ENCODE measurements around the gene TP53INP2. TPM values are rescaled to one million over a fixed set of nuclear protein-coding genes. Genes with fewer than 3 reads are reported as not detected.

TP53INP2 gene
- total and polyA plus RNA-seq, 2 of the 13 experiments (the other 11 are each of a cell fraction or from before 2014, with no cell fraction given): 5.2 to 18.8 TPM

GRCh38 chr20:34711813-34712430 is 7.8 kb downstream of the TP53INP2 start (continued):
- peak; percentile 17; the same call in 1 of the 2 replicates for TF ChIP-seq ZNF891 (CRISPR knock-in tag; IDR thresholded peaks at IDR 0.05)

- H3K4me1 ChIP-seq (ENCODE audit: insufficient read depth, low read length): peaks cover 79% of the 10 kb centered on the region
- H3K4me2 ChIP-seq (ENCODE audit: low read depth, low read length): peak overlapping the region; percentile 48
- H3K27ac ChIP-seq (ENCODE audit: extremely low read length, insufficient read depth, low read length): peak overlapping the region; percentile 65
- FAIRE-seq: no peak
- H3K27me3 ChIP-seq (ENCODE audit: control insufficient read depth in 1 of 2, insufficient read depth in 2 of 2, low read length in 2 of 2): no peaks in the 10 kb centered on the region
- intact Hi-C loops (cut with micrococcal nuclease; ENCODE audit: unreplicated experiment): no loop called here
- no peaks in the 10 kb centered on the region for H4K20me1 ChIP-seq (ENCODE audit: insufficient read depth, low read length)
- 56% methylated on average over 5 of the region's 5 CpGs for WGBS (ENCODE audit: low lambda C conversion rate)
- no peaks in the 10 kb centered on the region for H3K79me2 ChIP-seq (ENCODE audit: insufficient read depth, low read length)
- DNase-seq (ENCODE audit: low spot score): peak; percentile 92
- no peak overlapping the region for H2AFZ ChIP-seq (ENCODE audit: low read length)
- H3K4me3 ChIP-seq (replicated peaks in 1 of 3; ENCODE audit: insufficient read depth in 1 of 3, low read depth in 2 of 3, low read length in 3 of 3): peak overlapping the region in 1 of 3 experiments; percentile 6; a peak in 1 of 6 replicates
- in situ Hi-C loops (cut with HindIII; ENCODE audit: extremely low pct_ligation_motif_present, low pct_unique_long_range_greater_than_20kb): loop anchor here (5.0 kb wide), 1 partner anchor 175 kb away; no protein-coding TSS in a partner anchor
- peak overlapping the region; percentile 34; the same call in 1 of the 2 replicates for H3K9ac ChIP-seq (ENCODE audit: insufficient read depth, low read depth, low read length)
- ChIA-PET CTCF (ENCODE audit: low intra/inter-chr PET ratio, low total read pairs) (no interaction called here), POLR2A (interaction anchor here (0.6 to 16.2 kb wide), 9 partner anchors 8 to 196 kb away, joined by 3 to 168 read pairs (median 4); partner anchors contain the start of genes DYNLRB1, PIGU and TP53INP2)
- H3K36me3 ChIP-seq (replicated peaks in 1 of 2; ENCODE audit: control insufficient read depth in 1 of 2, insufficient read depth in 2 of 2, low read length in 2 of 2): peaks cover 3 to 16% of the 10 kb centered on the region in 2 experiments; a peak in 4 of 5 replicates
- no TSS peak for BruUV-seq (replicated peaks)
- no peaks in the 10 kb centered on the region for H3K9me3 ChIP-seq (ENCODE audit: low read length)
- ATAC-seq: peak; percentile 49
- TF ChIP-seq MTERF4 (CRISPR knock-in tag; IDR thresholded peaks at IDR 0.05) (peak; percentile 74; the same call in 1 of the 2 replicates), TBX2 (CRISPR knock-in tag; IDR thresholded peaks at IDR 0.05; ENCODE audit: borderline replicate concordance) (peak; percentile 58; the same call in 1 of the 2 replicates), RARA (CRISPR knock-in tag; IDR thresholded peaks at IDR 0.05) (peak; percentile 82), TEAD3 (CRISPR knock-in tag; optimal IDR thresholded peaks at IDR 0.05; ENCODE audit: borderline replicate concordance) (peak; percentile 68), MBNL3 (CRISPR knock-in tag; conservative IDR thresholded peaks at IDR 0.05) (0 out of 2 replicates have a peak, but pooled peaks have one; percentile 75), PRDM10 (CRISPR knock-in tag; IDR thresholded peaks at IDR 0.05; ENCODE audit: low read depth) (no peak), ZSCAN9 (CRISPR knock-in tag; IDR thresholded peaks at IDR 0.05; ENCODE audit: borderline replicate concordance) (peak; percentile 81; the same call in 1 of the 2 replicates), ZNF335 (CRISPR knock-in tag; IDR thresholded peaks at IDR 0.05) (0 out of 2 replicates have a peak, but pooled peaks have one; percentile 65), ZBED4 (CRISPR knock-in tag; IDR thresholded peaks at IDR 0.05; ENCODE audit: borderline replicate concordance) (peak; percentile 73; the same call in 1 of the 2 replicates), SOX13 (IDR thresholded peaks at IDR 0.05) (no peak), SOX13 (CRISPR knock-in tag; conservative IDR thresholded peaks at IDR 0.05 in 1 of 2, IDR thresholded peaks at IDR 0.05 in 1 of 2) (peak in 1 of 2 experiments; percentile 80; a peak in 1 of 4 replicates)
Measured at GRCh38 chr20:34712525-34713192, 8.5 kb downstream of the TP53INP2 start.
